ENCODE measurements around the gene PARP15. TPM values are rescaled to one million over a fixed set of nuclear protein-coding genes. Genes with fewer than 3 reads are reported as not detected.

PARP15 gene
- total and polyA plus RNA-seq, 12 donors, result 0.21 to 1.7 (median 0.60) TPM

DNA sequence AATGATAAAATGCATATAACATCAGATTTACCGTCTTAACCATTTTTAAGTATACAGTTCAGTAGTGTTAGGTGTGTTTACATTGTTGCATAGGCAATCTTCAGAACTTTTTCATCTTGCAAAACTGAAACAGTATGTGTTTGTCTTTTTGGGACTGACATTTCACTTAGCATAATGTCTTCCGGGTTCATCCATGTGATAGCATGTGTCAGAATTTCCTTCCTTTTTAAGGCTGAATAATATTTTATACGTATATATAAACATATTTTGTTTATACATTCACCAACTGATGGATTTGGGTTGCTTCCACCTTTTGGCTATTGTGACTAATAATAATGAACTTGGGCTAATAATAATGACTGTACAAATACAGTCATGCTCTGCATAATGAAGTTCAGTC lies 3.0 kb downstream of the PARP15 start:
- no peak for ATAC-seq
- TF ChIP-seq, protein P1, sequence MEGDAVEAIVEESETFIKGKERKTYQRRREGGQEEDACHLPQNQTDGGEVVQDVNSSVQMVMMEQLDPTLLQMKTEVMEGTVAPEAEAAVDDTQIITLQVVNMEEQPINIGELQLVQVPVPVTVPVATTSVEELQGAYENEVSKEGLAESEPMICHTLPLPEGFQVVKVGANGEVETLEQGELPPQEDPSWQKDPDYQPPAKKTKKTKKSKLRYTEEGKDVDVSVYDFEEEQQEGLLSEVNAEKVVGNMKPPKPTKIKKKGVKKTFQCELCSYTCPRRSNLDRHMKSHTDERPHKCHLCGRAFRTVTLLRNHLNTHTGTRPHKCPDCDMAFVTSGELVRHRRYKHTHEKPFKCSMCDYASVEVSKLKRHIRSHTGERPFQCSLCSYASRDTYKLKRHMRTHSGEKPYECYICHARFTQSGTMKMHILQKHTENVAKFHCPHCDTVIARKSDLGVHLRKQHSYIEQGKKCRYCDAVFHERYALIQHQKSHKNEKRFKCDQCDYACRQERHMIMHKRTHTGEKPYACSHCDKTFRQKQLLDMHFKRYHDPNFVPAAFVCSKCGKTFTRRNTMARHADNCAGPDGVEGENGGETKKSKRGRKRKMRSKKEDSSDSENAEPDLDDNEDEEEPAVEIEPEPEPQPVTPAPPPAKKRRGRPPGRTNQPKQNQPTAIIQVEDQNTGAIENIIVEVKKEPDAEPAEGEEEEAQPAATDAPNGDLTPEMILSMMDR (IDR thresholded peaks at IDR 0.05), result no peak

DNA sequence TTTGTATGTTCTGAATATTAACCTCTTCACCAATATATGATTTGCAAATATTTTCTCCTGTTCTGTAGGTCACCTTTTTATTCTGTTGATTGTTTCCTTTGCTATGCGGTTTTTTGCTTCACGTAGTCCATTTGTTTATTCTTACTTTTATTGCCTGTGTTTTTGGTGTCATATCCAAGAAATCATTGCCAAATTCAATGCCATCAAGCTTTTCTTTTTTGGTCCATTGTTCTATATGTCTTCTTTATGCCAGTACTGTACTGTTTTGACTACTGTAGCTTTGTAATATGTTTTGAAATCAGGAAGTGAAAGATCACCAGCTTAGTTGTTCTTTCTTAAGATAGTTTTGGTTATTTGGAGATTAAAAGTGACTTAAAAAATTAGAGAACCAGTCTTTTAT lies 4.2 kb downstream of the PARP15 start:
- ATAC-seq, result no peak
- no peak for DNase-seq
- intact Hi-C loops (cut with DNase I), result no loop called here
- Histone ChIP-seq H3K9me3 (peaks cover 0 to 34% (median 27%) of the 10 kb centered on the region in 11 donors), H3K4me1 (peaks cover 0 to 23% (median 10%) of the 10 kb centered on the region in 9 donors), H3K4me3 (no peak overlapping the region), H3K27me3 (no peaks in the 10 kb centered on the region), H3K36me3 (no peaks in the 10 kb centered on the region), H3K27ac (no peak overlapping the region)
- TF ChIP-seq, protein P1 (IDR thresholded peaks at IDR 0.05), result no peak
- 96 to 98% methylated on average over 2 of the region's 2 CpGs for WGBS, 2 donors

More for the DNA sequence above, 3.0 kb downstream of the PARP15 start:
- Histone ChIP-seq H3K27me3 (no peaks in the 10 kb centered on the region), H3K36me3 (peaks cover 0 to under 1% (median 0%) of the 10 kb centered on the region in 9 donors), H3K27ac (no peak overlapping the region), H3K9me3 (peaks cover 0 to 34% (median 27%) of the 10 kb centered on the region in 11 donors), H3K4me3 (no peak overlapping the region), H3K4me1 (peaks cover 0 to 23% (median 10%) of the 10 kb centered on the region in 9 donors)
- intact Hi-C loops (cut with DNase I), result no loop called here
- WGBS, 2 donors, result 56 to 69% methylated on average over 3 of the region's 3 CpGs
- DNase-seq, result no peak

DNA sequence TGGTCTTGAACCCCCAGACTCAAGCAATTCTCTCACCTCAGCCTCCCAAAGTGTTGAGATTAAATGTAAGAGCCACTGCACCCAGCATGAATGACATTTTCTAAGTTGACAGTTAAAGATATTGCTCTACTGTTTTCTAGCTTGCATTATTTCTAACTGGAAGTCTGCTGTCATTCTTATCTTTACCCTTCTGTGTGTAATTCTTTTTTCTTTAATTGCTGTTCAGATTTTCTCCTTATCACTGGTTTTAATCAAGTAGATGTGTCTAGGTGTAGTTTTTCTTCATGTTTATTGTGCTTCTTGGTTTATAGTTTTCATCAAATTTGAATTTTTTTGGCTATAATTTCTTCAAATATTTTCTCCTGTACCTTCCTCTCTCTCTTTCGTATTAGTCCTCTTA lies 4.9 kb downstream of the PARP15 start:
- Histone ChIP-seq H3K9me3 (peaks cover 0 to 34% (median 27%) of the 10 kb centered on the region in 11 donors), H3K4me1 (peaks cover 0 to 16% (median 9%) of the 10 kb centered on the region in 9 donors), H3K27ac (no peak overlapping the region), H3K36me3 (no peaks in the 10 kb centered on the region), H3K27me3 (no peaks in the 10 kb centered on the region), H3K4me3 (no peak overlapping the region)
- DNase-seq, result no peak
- 89 to 93% methylated on average over 1 of the region's 1 CpG for WGBS, 2 donors
- intact Hi-C loops (cut with DNase I), result no loop called here
- TF ChIP-seq, protein P1 (IDR thresholded peaks at IDR 0.05), result no peak
- no peak for ATAC-seq

DNA sequence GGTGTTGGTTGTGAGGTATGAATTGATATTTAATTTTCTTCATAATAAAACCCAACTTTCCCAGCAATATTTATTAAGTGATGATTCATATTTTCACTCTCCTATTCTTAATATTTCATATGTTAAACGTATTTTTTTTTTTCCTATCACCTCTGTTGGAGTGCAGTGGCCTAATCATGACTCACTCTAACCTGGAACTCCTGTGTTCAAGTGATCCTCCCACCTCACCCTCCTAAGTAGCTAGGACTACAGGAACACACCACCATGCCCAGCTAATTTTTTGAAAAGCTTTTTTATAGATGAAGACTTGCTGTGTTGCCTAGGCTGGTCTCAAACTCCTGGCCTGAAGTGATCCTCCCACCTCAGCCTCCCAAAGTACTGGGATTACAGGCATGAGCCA lies 8.6 kb downstream of the PARP15 start:
- H3K4me3 ChIP-seq, result no peak overlapping the region
- H3K27ac ChIP-seq, result no peak overlapping the region
- no peaks in the 10 kb centered on the region for H3K4me1 ChIP-seq
- no peaks in the 10 kb centered on the region for H3K36me3 ChIP-seq
- ATAC-seq, result no peak
- peaks cover 0 to 31% (median 24%) of the 10 kb centered on the region in 11 donors for H3K9me3 ChIP-seq
- intact Hi-C loops (cut with DNase I), result no loop called here
- no peaks in the 10 kb centered on the region for H3K27me3 ChIP-seq
- whole genome bisulfite sequencing, 2 donors, result 40 to 53% methylated on average over 1 of the region's 1 CpG
- TF ChIP-seq, protein P1 (IDR thresholded peaks at IDR 0.05), result no peak
- DNase-seq, result no peak
